Measurements from ENCODE around the gene BNIP1. TPM values are rescaled to one million over a fixed set of nuclear protein-coding genes. Genes with fewer than 3 reads are reported as not detected.

Gene BNIP1
- total RNA-seq, 1 donor from 2014 or later, result 13.2 TPM

DNA sequence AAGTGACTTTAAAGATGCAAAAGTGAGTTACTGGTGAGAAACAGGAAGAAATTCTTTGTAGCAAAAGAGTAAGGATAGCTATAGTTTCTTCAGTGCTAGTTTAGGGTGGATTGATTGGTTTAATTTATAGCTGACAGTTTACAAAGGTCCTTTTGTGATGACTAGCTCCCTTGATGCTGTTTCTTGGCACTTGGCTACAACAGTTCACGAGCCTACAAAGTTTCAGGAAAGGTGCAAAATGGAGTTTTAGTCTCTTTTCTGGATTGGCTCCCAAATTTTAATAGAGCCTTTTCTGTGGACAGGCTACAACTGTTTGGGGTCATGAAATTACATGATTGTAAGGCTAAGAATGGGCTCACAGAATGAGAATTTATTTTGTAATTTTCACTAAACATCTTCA lies 40.9 kb upstream of the BNIP1 start:
- H3K9me3 ChIP-seq (ENCODE audit: insufficient read depth, low read depth, low read length), result peaks cover 3% of the 10 kb centered on the region
- no peaks in the 10 kb centered on the region for H3K79me2 ChIP-seq (ENCODE audit: insufficient read depth, low read length)
- H2AFZ ChIP-seq (ENCODE audit: low read depth, low read length), result no peak overlapping the region
- no peaks in the 10 kb centered on the region for H3K36me3 ChIP-seq (ENCODE audit: insufficient read depth, low read length)
- DNase-seq (ENCODE audit: low read depth) (no peak), FAIRE-seq (no peak)
- TF ChIP-seq, protein P1, sequence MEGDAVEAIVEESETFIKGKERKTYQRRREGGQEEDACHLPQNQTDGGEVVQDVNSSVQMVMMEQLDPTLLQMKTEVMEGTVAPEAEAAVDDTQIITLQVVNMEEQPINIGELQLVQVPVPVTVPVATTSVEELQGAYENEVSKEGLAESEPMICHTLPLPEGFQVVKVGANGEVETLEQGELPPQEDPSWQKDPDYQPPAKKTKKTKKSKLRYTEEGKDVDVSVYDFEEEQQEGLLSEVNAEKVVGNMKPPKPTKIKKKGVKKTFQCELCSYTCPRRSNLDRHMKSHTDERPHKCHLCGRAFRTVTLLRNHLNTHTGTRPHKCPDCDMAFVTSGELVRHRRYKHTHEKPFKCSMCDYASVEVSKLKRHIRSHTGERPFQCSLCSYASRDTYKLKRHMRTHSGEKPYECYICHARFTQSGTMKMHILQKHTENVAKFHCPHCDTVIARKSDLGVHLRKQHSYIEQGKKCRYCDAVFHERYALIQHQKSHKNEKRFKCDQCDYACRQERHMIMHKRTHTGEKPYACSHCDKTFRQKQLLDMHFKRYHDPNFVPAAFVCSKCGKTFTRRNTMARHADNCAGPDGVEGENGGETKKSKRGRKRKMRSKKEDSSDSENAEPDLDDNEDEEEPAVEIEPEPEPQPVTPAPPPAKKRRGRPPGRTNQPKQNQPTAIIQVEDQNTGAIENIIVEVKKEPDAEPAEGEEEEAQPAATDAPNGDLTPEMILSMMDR (IDR thresholded peaks at IDR 0.05; ENCODE audit: insufficient read depth, low read depth, low read length), result no peak
- no peak for TF ChIP-seq EZH2 (IDR thresholded peaks at IDR 0.05; ENCODE audit: insufficient read depth, low read length)
- H3K4me1 ChIP-seq (ENCODE audit: insufficient read depth, low read length), result no peaks in the 10 kb centered on the region
- H3K27me3 ChIP-seq (ENCODE audit: insufficient read depth, low read length), result no peaks in the 10 kb centered on the region
- H3K27me3 Mint-ChIP-seq (ENCODE audit: low read depth, unreplicated experiment), result no peaks in the 10 kb centered on the region
- H3K27ac ChIP-seq (ENCODE audit: low read depth, low read length), result no peak overlapping the region
- no peak overlapping the region for H3K27ac Mint-ChIP-seq (ENCODE audit: unreplicated experiment)
- H3K4me3 Mint-ChIP-seq (ENCODE audit: unreplicated experiment), result no peak overlapping the region
- H3K9me3 Mint-ChIP-seq (ENCODE audit: unreplicated experiment), result peaks cover 17% of the 10 kb centered on the region
- H3K4me3 ChIP-seq (ENCODE audit: insufficient read depth, low read depth, low read length), result no peak overlapping the region
- H4K20me1 ChIP-seq (ENCODE audit: insufficient read depth, low read length), result no peaks in the 10 kb centered on the region
- peaks cover 12% of the 10 kb centered on the region for H3K36me3 Mint-ChIP-seq (ENCODE audit: low read depth, unreplicated experiment)
- H3K4me2 ChIP-seq (ENCODE audit: low read length), result no peak overlapping the region
- H3K4me1 Mint-ChIP-seq (ENCODE audit: low read depth, unreplicated experiment), result no peaks in the 10 kb centered on the region
- no peak overlapping the region for H3K9ac ChIP-seq (ENCODE audit: low read length)

GRCh38 chr5:173108914-173109313 lies 35.4 kb upstream of the BNIP1 start:
- no peak overlapping the region for H3K27ac ChIP-seq (ENCODE audit: low read depth, low read length)
- Mint-ChIP-seq H3K27ac (ENCODE audit: unreplicated experiment) (no peak overlapping the region), H3K27me3 (ENCODE audit: low read depth, unreplicated experiment) (no peaks in the 10 kb centered on the region), H3K9me3 (ENCODE audit: unreplicated experiment) (no peaks in the 10 kb centered on the region), H3K36me3 (ENCODE audit: low read depth, unreplicated experiment) (peaks cover 8% of the 10 kb centered on the region), H3K4me1 (ENCODE audit: low read depth, unreplicated experiment) (no peaks in the 10 kb centered on the region), H3K4me3 (ENCODE audit: unreplicated experiment) (no peak overlapping the region)
- FAIRE-seq (no peak), DNase-seq (ENCODE audit: low read depth) (no peak)
- H2AFZ ChIP-seq (ENCODE audit: low read depth, low read length), result no peak overlapping the region
- no peak for TF ChIP-seq EZH2 (IDR thresholded peaks at IDR 0.05; ENCODE audit: insufficient read depth, low read length)
- TF ChIP-seq, protein P1 (IDR thresholded peaks at IDR 0.05; ENCODE audit: insufficient read depth, low read depth, low read length), result no peak
- H3K4me2 ChIP-seq (ENCODE audit: low read length), result no peak overlapping the region
- no peaks in the 10 kb centered on the region for H4K20me1 ChIP-seq (ENCODE audit: insufficient read depth, low read length)
- no peak overlapping the region for H3K4me3 ChIP-seq (ENCODE audit: insufficient read depth, low read depth, low read length)
- H3K36me3 ChIP-seq (ENCODE audit: insufficient read depth, low read length), result no peaks in the 10 kb centered on the region
- no peak overlapping the region for H3K9ac ChIP-seq (ENCODE audit: low read length)
- H3K79me2 ChIP-seq (ENCODE audit: insufficient read depth, low read length), result no peaks in the 10 kb centered on the region
- H3K4me1 ChIP-seq (ENCODE audit: insufficient read depth, low read length), result no peaks in the 10 kb centered on the region
- H3K9me3 ChIP-seq (ENCODE audit: insufficient read depth, low read depth, low read length), result no peaks in the 10 kb centered on the region
- no peaks in the 10 kb centered on the region for H3K27me3 ChIP-seq (ENCODE audit: insufficient read depth, low read length)

GRCh38 chr5:173114536-173114935 lies 29.8 kb upstream of the BNIP1 start:
- Histone ChIP-seq H3K4me3 (ENCODE audit: insufficient read depth, low read depth, low read length) (no peak overlapping the region), H3K9me3 (ENCODE audit: insufficient read depth, low read depth, low read length) (no peaks in the 10 kb centered on the region), H3K36me3 (ENCODE audit: insufficient read depth, low read length) (no peaks in the 10 kb centered on the region), H3K27me3 (ENCODE audit: insufficient read depth, low read length) (no peaks in the 10 kb centered on the region), H3K79me2 (ENCODE audit: insufficient read depth, low read length) (no peaks in the 10 kb centered on the region), H2AFZ (ENCODE audit: low read depth, low read length) (no peak overlapping the region), H3K4me2 (ENCODE audit: low read length) (no peak overlapping the region), H3K27ac (ENCODE audit: low read depth, low read length) (no peak overlapping the region), H3K4me1 (ENCODE audit: insufficient read depth, low read length) (no peaks in the 10 kb centered on the region), H4K20me1 (ENCODE audit: insufficient read depth, low read length) (no peaks in the 10 kb centered on the region), H3K9ac (ENCODE audit: low read length) (no peak overlapping the region)
- Mint-ChIP-seq H3K4me1 (ENCODE audit: low read depth, unreplicated experiment) (no peaks in the 10 kb centered on the region), H3K36me3 (ENCODE audit: low read depth, unreplicated experiment) (peaks cover 12% of the 10 kb centered on the region), H3K27ac (ENCODE audit: unreplicated experiment) (no peak overlapping the region), H3K27me3 (ENCODE audit: low read depth, unreplicated experiment) (no peaks in the 10 kb centered on the region), H3K9me3 (ENCODE audit: unreplicated experiment) (no peaks in the 10 kb centered on the region), H3K4me3 (ENCODE audit: unreplicated experiment) (no peak overlapping the region)
- TF ChIP-seq, protein P1 (IDR thresholded peaks at IDR 0.05; ENCODE audit: insufficient read depth, low read depth, low read length), result no peak
- TF ChIP-seq EZH2 (IDR thresholded peaks at IDR 0.05; ENCODE audit: insufficient read depth, low read length), result no peak
- FAIRE-seq (no peak), DNase-seq (ENCODE audit: low read depth) (no peak)
